Caki2 (cell line): Measurements from ENCODE around the gene FAM163A. TPM values are rescaled to one million over a fixed set of nuclear protein-coding genes. Genes with fewer than 3 reads are reported as not detected.

Experiments used
- DNase-seq: peaks from one replicate; pipeline ENCODE4 v3.0.0-alpha.2; 2015; ENCODE audit warnings: low read depth
- in situ Hi-C: cut with HindIII; loops from 2 replicates; pipeline ENCODE4 v1.10.0; 2016; ENCODE audit warnings: low sequenced_read_pairs, low pct_unique_long_range_greater_than_20kb, mixed read lengths
- total RNA-seq: library from RNA; depleted of rRNA; stranded (reverse); fragments of >200 nt; shearing (Covaris generic); gene quantifications from 2 replicates; pipeline ENCODE4 v1.2.3, GENCODE V29; 2014; ENCODE audit warnings: low replicate concordance

The FAM163A gene
- total RNA-seq, 1 experiment from 2014 or later = not detected

DNA sequence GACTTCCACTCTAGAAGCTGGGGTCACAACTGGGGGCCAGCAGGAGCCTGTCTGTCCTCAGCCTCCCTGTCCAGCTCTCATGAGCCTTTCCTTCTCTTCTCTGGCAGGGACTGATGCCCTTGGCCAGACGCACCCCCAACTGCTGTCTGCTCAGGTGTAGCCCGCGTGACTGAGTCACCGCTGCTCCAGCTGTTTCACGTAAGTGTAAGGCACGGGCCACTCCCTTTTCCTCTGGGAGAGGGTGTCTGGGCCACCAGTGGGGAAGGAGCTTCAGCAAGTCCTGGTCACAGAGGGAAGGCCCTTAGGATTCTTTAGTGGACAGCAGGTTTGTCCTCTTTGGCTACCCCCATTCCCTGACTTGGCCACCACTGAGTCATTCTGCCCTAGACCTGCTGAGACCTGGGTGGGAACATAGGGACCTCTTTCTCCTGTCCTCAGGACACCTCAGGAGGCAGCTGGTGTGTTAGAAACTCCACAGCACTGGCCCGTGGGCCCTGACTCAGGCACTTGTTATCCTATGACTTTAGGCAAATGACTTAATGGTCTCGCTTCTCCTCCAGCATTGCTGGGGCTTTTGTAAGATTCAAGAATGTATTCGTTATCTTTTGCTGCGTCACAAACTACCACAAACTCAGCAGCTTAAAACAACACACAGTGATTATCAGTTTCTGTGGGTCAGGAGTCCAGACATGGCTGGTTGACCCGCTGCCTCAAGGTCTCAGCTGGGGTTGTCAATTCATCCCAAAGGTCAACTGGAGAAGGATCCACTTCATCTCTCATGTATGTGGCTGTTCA is 64.8 kb downstream of the FAM163A start:
- no peak for DNase-seq
- in situ Hi-C loops = no loop called here

DNA sequence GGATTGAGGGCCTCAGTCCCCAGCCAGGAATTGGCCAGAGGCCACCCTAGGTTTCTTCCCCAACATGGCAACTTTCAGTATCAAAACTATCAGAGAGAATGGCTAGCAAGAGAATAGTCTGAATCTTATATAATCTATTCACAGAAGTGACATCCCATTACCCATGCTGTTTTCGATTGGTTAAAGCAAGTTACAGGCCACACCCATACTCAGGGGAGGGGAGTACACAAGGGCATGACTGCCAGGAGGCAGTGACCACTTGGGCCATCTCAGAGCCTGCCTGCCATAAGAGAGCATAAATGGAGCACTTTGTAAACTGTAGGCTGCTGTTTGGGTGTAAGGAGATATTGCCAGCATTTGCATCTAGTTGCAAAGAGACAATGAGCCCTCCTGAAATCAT is 65.4 kb downstream of the FAM163A start:
- in situ Hi-C loops = no loop called here
- DNase-seq = no peak

DNA sequence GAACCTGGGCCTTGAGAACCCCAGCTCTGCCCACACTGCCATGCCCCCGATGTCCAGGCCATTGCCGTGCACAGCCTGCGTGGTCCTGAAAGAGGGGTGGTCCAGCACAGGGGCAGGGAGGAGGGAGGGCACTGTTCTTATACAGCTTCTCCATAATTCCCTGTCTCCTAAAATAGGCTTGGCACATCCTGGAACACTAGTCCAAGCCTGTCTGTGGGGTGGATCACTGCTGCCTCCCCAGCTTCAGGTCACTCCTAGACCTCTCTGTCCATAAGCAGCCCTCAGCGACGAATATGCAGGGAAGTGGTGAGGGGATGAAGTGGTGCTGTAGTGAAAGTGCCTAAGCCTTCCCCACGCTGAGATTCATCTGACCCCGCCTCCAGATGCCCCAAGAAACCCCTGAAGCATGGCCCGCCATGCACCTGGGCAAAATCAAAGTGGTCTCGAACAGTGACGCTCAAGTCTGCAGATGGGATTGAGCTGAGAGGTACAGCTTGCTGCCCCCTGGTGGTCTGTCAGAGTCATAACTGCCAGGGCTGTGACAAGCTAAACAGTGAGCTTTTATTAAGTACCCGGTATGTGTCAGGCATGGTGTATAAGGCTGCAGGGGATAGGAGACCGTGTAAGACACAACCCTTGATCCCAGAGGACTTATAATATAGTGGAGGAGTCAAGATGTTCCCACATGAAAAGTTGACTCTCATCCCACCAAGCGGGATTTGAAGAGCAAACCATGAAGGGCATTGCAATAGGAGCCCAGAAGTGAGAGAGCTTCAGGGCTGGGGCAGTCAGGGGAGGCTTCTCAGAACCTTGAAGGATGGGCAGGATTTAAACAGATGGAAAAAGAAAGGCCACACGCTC is 66.6 kb downstream of the FAM163A start:
- in situ Hi-C loops = no loop called here
- DNase-seq = peak; percentile 41

DNA sequence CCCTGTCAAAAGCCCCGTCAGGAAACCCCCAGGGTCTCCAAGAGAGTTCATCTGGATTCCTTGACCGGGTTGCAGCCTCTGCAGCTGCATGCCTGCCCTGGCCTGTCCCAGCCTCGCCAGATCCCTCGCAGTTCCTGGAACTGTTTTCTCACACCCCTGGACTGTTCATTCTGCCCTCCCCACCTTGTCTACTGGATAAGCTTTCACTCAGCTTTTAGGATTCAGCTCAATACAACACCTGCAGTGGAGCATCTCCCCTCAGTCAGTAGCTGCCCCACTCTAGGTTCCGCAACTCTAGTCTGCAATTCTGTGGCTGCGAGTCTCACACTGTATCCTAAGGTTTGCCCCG is 67.2 kb downstream of the FAM163A start:
- in situ Hi-C loops = no loop called here
- no peak for DNase-seq

DNA sequence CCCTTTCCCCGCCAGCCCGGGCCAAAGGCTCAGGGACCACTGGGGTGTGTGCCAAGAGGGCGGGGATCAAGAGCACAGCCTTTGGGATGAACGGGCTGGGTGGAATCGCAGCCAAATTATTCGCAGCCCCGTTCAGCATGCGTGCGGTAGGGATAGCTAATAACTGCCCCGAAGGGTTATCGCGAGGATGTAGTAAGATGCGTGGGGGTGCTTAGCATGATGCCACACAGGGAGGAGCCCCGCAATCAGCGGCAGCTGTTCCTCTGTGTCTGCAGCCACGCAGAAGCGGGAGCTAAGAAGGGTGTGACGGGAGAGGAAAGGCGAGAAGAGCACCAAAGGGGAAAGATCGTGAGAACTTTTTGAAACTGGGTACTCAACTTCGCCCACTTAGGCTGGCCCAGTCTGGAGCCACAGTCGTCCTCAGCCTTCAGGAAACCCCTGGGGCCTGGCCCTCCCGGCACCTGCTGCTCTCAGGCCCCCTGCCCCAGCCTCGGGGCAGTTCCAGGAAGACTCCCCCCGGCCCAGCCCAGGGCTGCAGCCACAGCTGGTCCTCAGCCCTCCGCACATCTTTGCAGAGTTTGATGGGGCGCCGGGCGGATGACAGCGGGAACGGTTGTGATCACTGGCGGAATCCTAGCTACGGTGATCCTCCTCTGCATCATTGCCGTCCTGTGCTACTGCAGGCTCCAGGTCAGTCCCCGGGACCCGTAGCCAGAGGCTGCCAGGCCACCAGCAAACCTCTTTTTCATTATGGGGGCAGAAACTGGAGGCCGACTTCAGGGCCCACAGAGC is 69.6 kb downstream of the FAM163A start:
- in situ Hi-C loops = no loop called here
- no peak for DNase-seq

DNA sequence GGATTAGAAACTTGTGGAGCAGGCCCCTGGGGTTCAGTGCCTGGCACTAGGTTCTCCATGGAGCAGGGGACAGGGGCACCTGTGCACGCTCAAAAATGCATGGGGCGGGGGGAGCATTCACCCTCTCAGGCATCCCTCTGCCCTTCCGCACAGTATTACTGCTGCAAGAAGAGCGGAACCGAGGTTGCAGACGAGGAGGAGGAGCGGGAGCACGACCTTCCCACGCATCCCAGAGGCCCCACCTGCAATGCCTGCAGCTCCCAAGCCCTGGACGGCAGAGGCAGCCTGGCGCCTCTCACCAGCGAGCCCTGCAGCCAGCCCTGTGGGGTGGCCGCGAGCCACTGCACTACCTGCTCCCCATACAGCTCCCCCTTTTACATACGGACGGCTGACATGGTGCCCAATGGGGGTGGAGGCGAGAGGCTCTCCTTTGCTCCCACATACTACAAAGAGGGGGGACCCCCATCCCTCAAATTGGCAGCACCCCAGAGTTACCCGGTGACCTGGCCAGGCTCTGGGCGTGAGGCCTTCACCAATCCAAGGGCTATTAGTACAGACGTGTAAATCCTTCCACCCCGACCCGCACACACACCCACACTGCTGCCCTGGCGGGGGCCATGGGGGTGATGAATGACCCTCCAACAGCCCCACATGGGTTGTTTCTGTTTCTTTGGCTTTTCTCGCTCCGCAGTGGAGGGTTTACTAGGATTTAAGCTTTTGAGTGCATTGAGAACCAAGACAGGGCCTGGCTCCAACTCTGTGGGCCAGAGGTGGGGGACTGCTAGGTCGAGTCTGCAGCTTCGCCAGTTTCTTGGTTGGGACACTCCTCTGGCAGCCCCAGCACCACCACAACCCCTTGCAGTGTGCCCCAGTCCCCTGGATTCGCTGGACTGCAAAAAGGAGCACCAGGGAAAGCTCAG is 70.8 kb downstream of the FAM163A start:
- in situ Hi-C loops = no loop called here
- DNase-seq = no peak

DNA sequence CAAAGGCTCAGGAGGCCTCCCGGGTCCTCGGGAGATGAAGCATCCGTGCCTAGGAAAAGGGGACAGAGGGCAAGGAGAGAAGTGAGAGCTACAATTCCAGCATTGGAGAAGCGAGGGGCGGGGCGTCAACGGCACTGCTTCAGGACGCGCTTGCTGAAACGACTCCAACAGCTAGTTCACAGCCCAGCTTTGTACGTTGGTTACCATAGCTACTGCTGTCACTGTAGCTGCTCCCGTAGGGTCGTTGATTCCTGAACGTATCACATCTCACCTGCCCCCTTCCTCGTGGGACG is 71.4 kb downstream of the FAM163A start:
- in situ Hi-C loops = no loop called here
- no peak for DNase-seq

DNA sequence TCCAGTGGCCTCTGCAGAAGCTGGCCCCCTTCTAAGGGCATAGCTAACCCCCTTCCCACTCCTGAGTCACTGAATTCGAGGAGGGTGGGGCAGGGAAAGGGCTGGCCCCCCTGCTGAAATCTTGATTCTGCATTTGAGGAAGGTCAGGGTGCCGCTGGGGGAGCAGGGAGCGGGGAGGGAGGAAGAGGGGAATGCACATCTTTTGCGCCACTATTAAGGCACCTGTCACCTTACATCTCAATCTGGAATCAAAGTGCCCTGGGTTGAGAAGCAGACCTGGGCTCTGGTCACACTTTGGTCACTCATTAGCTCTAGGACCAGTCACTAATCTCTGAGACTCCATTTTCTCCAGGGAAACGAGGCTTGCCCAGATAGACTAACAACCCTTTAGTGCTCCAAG is 72.5 kb downstream of the FAM163A start:
- in situ Hi-C loops = no loop called here
- DNase-seq = no peak

DNA sequence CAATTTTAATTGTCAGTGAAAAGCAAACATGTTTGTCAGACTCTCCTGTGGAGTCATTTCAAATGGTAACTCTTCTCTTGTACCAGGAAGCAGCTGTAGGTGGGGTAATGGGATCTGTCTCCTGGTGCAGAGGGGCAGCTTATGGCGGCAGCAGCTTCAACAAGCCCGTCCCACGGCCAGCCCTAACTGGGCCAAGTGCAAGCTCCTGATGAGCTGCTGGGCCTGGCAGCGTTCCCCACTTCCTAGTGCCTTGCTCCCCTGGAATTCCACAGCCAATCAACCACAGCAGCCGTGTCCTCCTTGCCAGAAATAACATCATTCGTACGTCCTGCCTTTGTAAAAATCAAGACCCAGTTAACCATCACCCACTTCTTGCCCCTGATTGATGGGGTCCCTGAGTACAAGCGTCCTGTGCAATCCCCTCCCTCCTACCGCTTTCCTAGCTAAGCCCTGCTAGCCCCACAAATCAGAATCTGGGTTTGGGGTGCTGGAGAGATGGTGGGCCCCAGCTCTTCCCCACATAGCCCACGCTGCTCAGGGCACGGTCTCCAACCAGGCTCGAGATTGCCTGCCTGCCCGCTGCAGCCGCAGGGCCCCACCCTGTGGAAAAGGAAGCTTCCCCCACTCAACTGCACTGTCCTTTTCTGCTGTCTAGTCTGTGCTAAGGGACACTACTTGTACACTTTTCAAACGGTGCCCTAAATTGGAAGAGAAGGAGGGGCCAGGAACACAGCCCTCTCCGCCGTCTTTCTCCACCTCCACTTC is 73.3 kb downstream of the FAM163A start:
- DNase-seq = peak; percentile 5
- in situ Hi-C loops = no loop called here

DNA sequence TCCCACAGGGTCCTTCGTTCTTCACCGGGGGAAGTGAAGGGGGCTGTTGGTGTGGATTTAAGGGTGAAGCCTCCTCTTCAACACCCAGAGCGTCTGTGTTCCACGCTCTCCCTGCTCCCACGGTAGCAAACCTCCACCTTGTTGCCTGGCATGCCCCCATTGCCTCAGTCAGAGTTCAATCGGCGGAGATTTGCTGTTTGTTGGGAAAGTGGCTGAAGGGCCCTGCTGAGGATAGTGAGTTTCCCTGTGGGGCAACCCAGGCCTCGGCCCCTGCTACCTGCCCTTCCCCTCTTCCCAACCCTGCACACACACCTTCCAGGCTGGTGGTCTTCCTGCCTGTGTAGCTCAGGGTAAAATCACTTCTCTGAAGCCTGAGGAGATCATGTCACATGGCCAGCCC is 74.0 kb downstream of the FAM163A start:
- DNase-seq = no peak
- in situ Hi-C loops = no loop called here

DNA sequence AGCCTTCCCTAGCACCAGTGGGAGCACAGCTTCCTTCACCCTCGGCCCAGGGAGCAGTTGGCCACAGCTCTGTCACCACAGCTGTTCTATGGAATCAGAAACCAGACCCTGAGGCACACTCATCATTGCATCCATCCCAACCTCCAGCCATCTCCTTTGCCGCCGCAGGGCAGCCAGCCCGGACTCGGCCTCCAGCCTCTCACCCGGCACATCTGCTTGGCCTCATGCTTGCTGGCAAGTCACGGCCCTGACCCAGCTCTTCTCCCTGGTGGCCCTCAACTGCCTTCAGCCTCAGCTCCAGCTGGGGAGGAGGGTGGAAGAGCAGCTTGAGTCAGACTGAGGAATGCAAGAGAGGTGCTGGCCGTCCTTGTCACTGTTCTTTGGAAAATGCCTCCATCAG is 74.7 kb downstream of the FAM163A start:
- in situ Hi-C loops = no loop called here
- no peak for DNase-seq

DNA sequence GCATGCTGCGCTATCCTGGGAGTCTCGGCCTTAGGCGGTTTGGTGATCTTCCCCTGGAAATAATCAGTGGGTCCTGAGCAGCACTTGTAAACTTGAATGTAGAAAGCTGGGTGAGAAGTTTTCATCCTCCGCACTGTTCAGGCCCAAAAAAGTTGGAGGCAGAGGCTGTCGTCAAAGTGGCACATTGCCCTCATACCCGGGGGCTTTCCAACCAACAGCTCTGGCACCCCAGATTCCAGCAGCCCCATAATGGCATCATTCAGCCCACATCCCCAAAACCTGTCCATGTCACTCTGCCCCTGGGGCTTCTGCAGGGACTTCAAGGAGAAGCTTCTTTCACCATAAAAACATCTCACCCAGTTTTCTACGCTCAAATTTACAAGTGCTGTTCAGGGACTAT is 75.2 kb downstream of the FAM163A start:
- in situ Hi-C loops = no loop called here
- DNase-seq = no peak

DNA sequence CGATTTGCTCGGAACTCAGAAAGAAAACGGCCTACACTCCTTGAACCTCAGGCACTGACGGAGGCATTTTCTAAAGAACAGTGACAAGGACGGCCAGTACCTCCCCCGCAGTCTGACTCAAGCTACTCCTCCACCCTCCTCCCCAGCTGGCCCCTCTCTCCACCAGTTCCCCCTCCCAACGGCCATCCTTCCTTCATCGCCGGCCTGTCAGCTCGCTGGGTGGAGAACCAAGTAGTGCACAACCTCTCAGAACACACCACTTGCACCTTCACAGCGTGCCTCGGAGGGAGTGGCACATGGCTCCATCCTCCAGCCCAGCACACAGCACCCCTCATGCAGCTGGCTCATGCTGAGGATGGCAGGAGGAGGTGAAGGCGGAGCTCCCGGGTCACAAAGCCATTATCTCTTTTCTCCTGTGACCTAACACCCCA is 75.7 kb downstream of the FAM163A start:
- DNase-seq = no peak
- in situ Hi-C loops = no loop called here

DNA sequence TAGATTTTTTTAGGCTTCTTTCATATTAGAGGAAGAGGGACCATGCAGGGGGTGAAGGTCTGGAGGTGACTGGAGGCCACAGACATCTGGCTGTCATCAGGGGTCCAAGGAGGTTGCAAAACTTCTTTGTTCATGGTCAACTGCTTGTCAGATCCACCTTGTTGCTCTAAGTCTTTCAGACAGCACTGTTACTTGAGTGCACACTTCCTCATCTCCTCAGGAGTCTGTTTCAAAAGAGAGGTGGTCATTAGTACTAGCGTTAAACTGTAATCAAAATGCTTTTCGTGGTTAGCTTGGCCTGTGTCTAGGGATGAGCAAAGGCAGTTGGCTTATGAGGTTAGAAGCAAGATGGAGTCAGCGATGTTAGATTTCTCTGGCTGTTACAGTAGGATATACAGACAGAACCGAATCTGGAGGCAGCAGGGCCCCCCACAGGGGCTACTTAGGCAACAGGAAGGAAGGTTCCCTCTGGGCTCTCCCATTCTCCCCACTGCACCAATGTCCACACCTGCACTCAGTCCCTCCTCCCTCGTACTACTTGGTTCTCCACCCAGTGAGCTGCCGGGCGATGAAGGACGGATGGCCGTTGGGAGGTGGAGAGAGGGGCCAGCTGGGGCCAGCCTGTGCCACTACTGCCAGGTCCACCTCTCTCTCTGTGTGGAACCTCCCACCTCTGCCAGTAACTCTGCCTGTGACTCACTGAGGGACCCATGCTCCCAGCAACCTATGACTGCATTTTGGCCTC is 77.3 kb downstream of the FAM163A start:
- DNase-seq = no peak
- in situ Hi-C loops = no loop called here

DNA sequence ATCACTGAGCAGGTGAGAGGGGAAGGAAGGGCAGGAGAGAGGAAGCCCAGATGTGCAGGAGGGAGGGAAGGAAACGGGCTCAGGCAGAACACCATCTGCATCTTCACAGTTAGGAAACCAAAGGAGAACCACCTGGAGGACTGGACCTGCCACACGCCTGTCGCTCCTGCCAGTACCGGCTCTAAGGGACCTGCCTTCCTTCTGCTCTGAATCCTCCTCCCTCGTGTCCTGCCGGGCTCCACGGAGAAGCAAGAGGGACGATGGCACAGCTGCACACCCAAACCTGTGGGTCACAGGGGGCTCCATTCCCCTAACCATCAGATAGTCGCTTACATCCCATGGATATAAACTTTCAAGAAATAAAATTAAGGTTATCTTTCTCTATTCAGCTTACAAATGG is 78.4 kb downstream of the FAM163A start:
- in situ Hi-C loops = no loop called here
- DNase-seq = no peak

DNA sequence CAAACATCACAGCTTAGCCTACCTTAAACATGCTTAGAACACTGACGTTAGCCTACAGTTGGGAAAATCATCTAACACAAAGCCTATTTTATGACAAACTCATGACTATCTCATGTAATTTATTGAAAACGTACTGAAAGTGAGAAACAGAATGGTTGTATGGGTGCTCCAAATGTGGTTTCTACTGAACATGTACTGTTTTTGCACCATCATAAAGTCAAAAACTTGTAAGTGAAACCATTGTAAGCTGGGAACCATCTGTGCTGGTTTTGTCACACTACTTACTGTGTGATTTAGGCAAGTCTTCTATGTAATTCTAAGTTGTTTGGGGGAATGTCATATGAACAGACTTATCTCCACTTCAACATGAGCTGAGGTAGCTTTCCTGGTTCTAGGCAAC is 79.0 kb downstream of the FAM163A start:
- no peak for DNase-seq
- in situ Hi-C loops = no loop called here

DNA sequence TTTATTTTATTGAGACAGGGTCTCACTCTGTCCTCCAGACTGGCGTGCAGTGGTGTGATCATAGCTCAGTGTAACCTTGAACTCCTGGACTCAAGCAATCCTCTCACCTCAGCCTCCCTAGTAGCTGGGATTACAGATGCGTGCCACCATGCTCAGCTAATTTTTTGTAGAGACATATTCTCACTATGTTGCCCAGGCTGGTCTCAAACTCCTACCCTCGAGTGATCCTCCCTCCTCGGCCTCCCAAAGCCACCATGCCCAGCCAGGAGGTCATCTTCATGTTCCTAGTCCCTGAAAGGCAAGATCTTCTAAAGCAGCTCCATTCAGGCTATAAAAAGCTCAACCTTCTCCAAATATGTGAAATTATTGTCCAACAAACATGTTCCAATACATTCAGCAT is 80.6 kb downstream of the FAM163A start:
- no peak for DNase-seq
- in situ Hi-C loops = no loop called here
